Osteocyte (in vitro differentiated cells): ENCODE data around the gene DNTTIP2. TPM values are rescaled to one million over a fixed set of nuclear protein-coding genes. Genes with fewer than 3 reads are reported as not detected.

ENCODE experiments used
- DNase-seq: peaks from one replicate; pipeline ENCODE4 v3.0.0; 2021; ENCODE audit warnings: mixed read lengths; ENCODE audit not compliant: unreplicated experiment; ENCODE audit errors: extremely low spot score
- H3K27ac Mint-ChIP-seq: one replicate; pipeline ENCODE4 v1.8.0; 2021; ENCODE audit warnings: mild to moderate bottlenecking, mixed read lengths; ENCODE audit not compliant: unreplicated experiment
- H3K27me3 Mint-ChIP-seq: one replicate; pipeline ENCODE4 v1.8.0; 2021; ENCODE audit warnings: mixed read lengths; ENCODE audit not compliant: unreplicated experiment
- H3K36me3 Mint-ChIP-seq: one replicate; pipeline ENCODE4 v1.8.0; 2021; ENCODE audit warnings: mixed read lengths; ENCODE audit not compliant: unreplicated experiment
- H3K4me1 Mint-ChIP-seq: one replicate; pipeline ENCODE4 v1.8.0; 2021; ENCODE audit warnings: mixed read lengths; ENCODE audit not compliant: unreplicated experiment
- H3K4me3 Mint-ChIP-seq: one replicate; pipeline ENCODE4 v1.8.0; 2021; ENCODE audit warnings: mild to moderate bottlenecking, moderate library complexity, mixed read lengths; ENCODE audit not compliant: unreplicated experiment
- H3K9me3 Mint-ChIP-seq: one replicate; pipeline ENCODE4 v1.8.0; 2021; ENCODE audit warnings: mixed read lengths; ENCODE audit not compliant: unreplicated experiment
- CTCF ChIP-seq: fragments of 200-600 bp; sonication (generic); IDR thresholded peaks from 2 replicates; pipeline ENCODE4 v1.5.0; 2021; ENCODE audit warnings: antibody characterized with exemption, mild to moderate bottlenecking, moderate library complexity
- total RNA-seq: library from RNA; stranded (reverse); gene quantifications from 2 replicates; pipeline ENCODE4 v1.2.1, GENCODE V29; 2021

The DNTTIP2 gene
- total RNA-seq, 1 donor from 2014 or later: 48.0 TPM

GRCh38 chr1:93822730-93823425 is 56.1 kb downstream of the DNTTIP2 start:
- Mint-ChIP-seq H3K9me3 (no peaks in the 10 kb centered on the region), H3K4me1 (peaks cover 19% of the 10 kb centered on the region)
- no peak for TF ChIP-seq CTCF

GRCh38 chr1:93821423-93822144 is 57.4 kb downstream of the DNTTIP2 start:
- H3K27me3 Mint-ChIP-seq: no peaks in the 10 kb centered on the region
- H3K27ac Mint-ChIP-seq: no peak overlapping the region
- H3K4me3 Mint-ChIP-seq: no peak overlapping the region
- H3K36me3 Mint-ChIP-seq: no peaks in the 10 kb centered on the region
- peaks cover 21% of the 10 kb centered on the region for H3K4me1 Mint-ChIP-seq
- TF ChIP-seq CTCF: no peak
- H3K9me3 Mint-ChIP-seq: no peaks in the 10 kb centered on the region
- no peak for DNase-seq

More at GRCh38 chr1:93822730-93823425, 56.1 kb downstream of the DNTTIP2 start:
- Mint-ChIP-seq H3K27me3 (no peaks in the 10 kb centered on the region), H3K4me3 (no peak overlapping the region), H3K27ac (no peak overlapping the region), H3K36me3 (no peaks in the 10 kb centered on the region)
- DNase-seq: no peak

GRCh38 chr1:93820554-93821422 is 58.2 kb downstream of the DNTTIP2 start:
- H3K27me3 Mint-ChIP-seq: no peaks in the 10 kb centered on the region
- H3K27ac Mint-ChIP-seq: no peak overlapping the region
- H3K4me1 Mint-ChIP-seq: peaks cover 25% of the 10 kb centered on the region
- no peaks in the 10 kb centered on the region for H3K36me3 Mint-ChIP-seq
- no peak for DNase-seq
- no peaks in the 10 kb centered on the region for H3K9me3 Mint-ChIP-seq
- no peak for TF ChIP-seq CTCF
- H3K4me3 Mint-ChIP-seq: no peak overlapping the region

- Mint-ChIP-seq H3K27ac (no peak overlapping the region), H3K27me3 (no peaks in the 10 kb centered on the region), H3K4me3 (no peak overlapping the region), H3K9me3 (no peaks in the 10 kb centered on the region), H3K4me1 (peaks cover 33% of the 10 kb centered on the region), H3K36me3 (no peaks in the 10 kb centered on the region)
- no peak for DNase-seq
- no peak for TF ChIP-seq CTCF
These were observed 60.4 kb downstream of the DNTTIP2 start for GRCh38 chr1:93818570-93818959.
